HepG2 (cell line): ENCODE measurements around the gene NOP9. TPM values are rescaled to one million over a fixed set of nuclear protein-coding genes. Genes with fewer than 3 reads are reported as not detected.

Experiments used
- ARNT ChIP-seq: fragments of 450-650 bp; IDR thresholded peaks from 2 replicates; pipeline ENCODE4 v1.6.1; 2017
- CTCF ChIP-seq: sonication (generic); formaldehyde crosslinking; IDR thresholded peaks from 2 replicates; pipeline ENCODE4 v1.5.0; 2020; ENCODE audit warnings: mild to moderate bottlenecking, missing genetic modification reagents, moderate library complexity
- ELF1 ChIP-seq: sonication (generic); formaldehyde crosslinking; IDR thresholded peaks from 2 replicates; pipeline ENCODE4 v1.4.0; 2020; ENCODE audit warnings: missing genetic modification reagents
- HMG20A ChIP-seq: IDR thresholded peaks from 2 replicates; pipeline ENCODE4 v1.6.1; 2016; ENCODE audit warnings: borderline replicate concordance
- HMGXB3 ChIP-seq: sonication (generic); formaldehyde crosslinking; IDR thresholded peaks from 2 replicates; pipeline ENCODE4 v1.4.0; 2020; ENCODE audit warnings: missing genetic modification reagents, borderline replicate concordance
- KLF12 ChIP-seq: sonication (generic); formaldehyde crosslinking; IDR thresholded peaks from 2 replicates; pipeline ENCODE4 v1.4.0; 2020; ENCODE audit warnings: missing genetic modification reagents, borderline replicate concordance
- KLF15 ChIP-seq: sonication (generic); formaldehyde crosslinking; IDR thresholded peaks from 2 replicates; pipeline ENCODE4 v1.8.1; 2023; ENCODE audit warnings: borderline replicate concordance, mild to moderate bottlenecking, inconsistent platforms, missing genetic modification reagents, mixed read lengths
- KMT2B ChIP-seq: IDR thresholded peaks from 2 replicates; pipeline ENCODE4 v1.6.1; 2016; ENCODE audit warnings: missing genetic modification reagents, missing compliant biosample characterization
- NFE2L2 ChIP-seq: fragments of 150-350 bp; IDR thresholded peaks from 2 replicates; pipeline ENCODE4 v1.6.1; 2014; ENCODE audit warnings: low read length
- REL ChIP-seq: sonication (generic); formaldehyde crosslinking; conservative IDR thresholded peaks from 2 replicates; pipeline ENCODE4 v1.8.0; 2022; ENCODE audit warnings: mild to moderate bottlenecking, missing genetic modification reagents, moderate library complexity
- THAP8 ChIP-seq: sonication (generic); formaldehyde crosslinking; IDR thresholded peaks from 2 replicates; pipeline ENCODE4 v1.5.1; 2020; ENCODE audit warnings: missing genetic modification reagents, mild to moderate bottlenecking, borderline replicate concordance
- ZBTB10 ChIP-seq: sonication (generic); formaldehyde crosslinking; IDR thresholded peaks from 2 replicates; pipeline ENCODE4 v1.4.0; 2020; ENCODE audit warnings: missing genetic modification reagents, borderline replicate concordance
- ZBTB39 ChIP-seq: sonication (generic); formaldehyde crosslinking; IDR thresholded peaks from 2 replicates; pipeline ENCODE4 v1.5.0; 2020; ENCODE audit warnings: missing genetic modification reagents
- ZNF260 ChIP-seq: sonication (generic); formaldehyde crosslinking; IDR thresholded peaks from 2 replicates; pipeline ENCODE4 v1.4.0; 2020; ENCODE audit warnings: missing genetic modification reagents, low read depth, mild to moderate bottlenecking, borderline replicate concordance
- ZNF292 ChIP-seq: sonication (generic); formaldehyde crosslinking; IDR thresholded peaks from 2 replicates; pipeline ENCODE4 v1.8.1; 2022; ENCODE audit warnings: mild to moderate bottlenecking, low read depth, missing genetic modification reagents, borderline replicate concordance
- ZNF354B ChIP-seq: sonication (generic); formaldehyde crosslinking; IDR thresholded peaks from 2 replicates; pipeline ENCODE4 v1.8.0; 2022; ENCODE audit warnings: mild to moderate bottlenecking, missing genetic modification reagents
- ZSCAN25 ChIP-seq: sonication (generic); formaldehyde crosslinking; IDR thresholded peaks from 2 replicates; pipeline ENCODE4 v1.8.0; 2022; ENCODE audit warnings: mild to moderate bottlenecking, missing genetic modification reagents
- polyA plus RNA-seq, 8 experiments: library from polyadenylated mRNA; depleted of rRNA in 3 of 8; stranded (reverse) in 7 of 8; unstranded in 1 of 8; fragments of >200 nt; fragmentation: Illumina TruSeq in 4 of 8; extraction: Trizol in 4 of 8; gene quantifications; 2 replicates each; pipeline versions ENCODE4 v1.2.1 to v1.2.3, GENCODE V29; 2011 to 2016; ENCODE audit warnings: low read depth in 4 of 8, missing spikeins in 1 of 8, mixed read lengths in 1 of 8; ENCODE audit not compliant: insufficient read depth in 1 of 8
- total RNA-seq, 5 experiments: library from RNA; depleted of rRNA; stranded (reverse); fragments of >200 nt; fragmentation: Illumina TruSeq; extraction: Trizol; gene quantifications; 2 replicates each; pipeline ENCODE4 v1.2.3, GENCODE V29; 2016; ENCODE audit warnings: low read depth in 1 of 5

The NOP9 gene
- total and polyA plus RNA-seq, 2 of the 13 experiments (the other 11 are each of a cell fraction or from before 2014, with no cell fraction given) = 24.5 to 61.6 TPM

- TF ChIP-seq ZBTB10 = peak; percentile 99
- peak; percentile 89; the same call in 1 of the 2 replicates for TF ChIP-seq ZBTB39 (CRISPR knock-in tag)
- TF ChIP-seq KLF12 (CRISPR knock-in tag) = peak; percentile 100
- peak; percentile 99 for TF ChIP-seq KMT2B
- no peak for TF ChIP-seq NFE2L2
- TF ChIP-seq THAP8 (CRISPR knock-in tag) = peak; percentile 88
- peak; percentile 98 for TF ChIP-seq KLF15
- TF ChIP-seq HMGXB3 (CRISPR knock-in tag) = peak; percentile 89
- peak; percentile 99 for TF ChIP-seq CTCF (CRISPR knock-in tag)
- no peak for TF ChIP-seq ZNF260 (CRISPR knock-in tag)
- no peak for TF ChIP-seq ARNT
- peak; percentile 98 for TF ChIP-seq REL
- peak; percentile 99 for TF ChIP-seq ZNF354B (CRISPR knock-in tag)
- peak; percentile 84 for TF ChIP-seq ZNF292
- TF ChIP-seq ELF1 (CRISPR knock-in tag) = peak; percentile 87
- no peak for TF ChIP-seq HMG20A (CRISPR knock-in tag)
- peak; percentile 94 for TF ChIP-seq ZSCAN25 (CRISPR knock-in tag)
Measured at GRCh38 chr14:24271134-24271833, 28.4 kb upstream of the NOP9 start, which contains the start of gene RABGGTA (continued).
